T-cell (primary cell): ENCODE results near the gene TMEM30B. TPM values are rescaled to one million over a fixed set of nuclear protein-coding genes. Genes with fewer than 3 reads are reported as not detected.
A peak's percentile ranks its signal among the peaks of the same experiment; 100 is the strongest.

Experiments
- ATAC-seq, 4 experiments: fragments of 200-7000 bp in 3 of 4; fragments of 150-1000 bp in 1 of 4; cut with Tn5 transposase; replicated peaks in 1 of 4; 1 replicate in 3 of 4; 2 replicates in 1 of 4; pipeline ENCODE4 v1.10.0; 2021; ENCODE audit warnings: moderate library complexity in 3 of 4, mild to moderate bottlenecking in 2 of 4, moderate number of reproducible peaks in 1 of 4
- CTCF ChIA-PET, 2 donors: fragments of 300-600 bp; sonication (Branson Sonifier 250); formaldehyde crosslinking; loops; one replicate each; lab custom pipeline; 2022; ENCODE audit warnings: antibody characterized with exemption in 2 of 2; lab: Charles Lee
- POLR2A ChIA-PET, 2 donors: fragments of 300-600 bp; sonication (Branson Sonifier 250); formaldehyde crosslinking; loops; one replicate each; lab custom pipeline; 2022; ENCODE audit warnings: antibody characterized with exemption in 2 of 2; lab: Charles Lee
- DNase-seq, 35 experiments: peaks; one replicate each; pipeline versions ENCODE4 v3.0.0 to v3.0.0-alpha.2; 2013 to 2023
- H3K27ac ChIP-seq: one replicate; pipeline ENCODE4 v1.5.1; 2013; ENCODE audit warnings: low read length
- H3K27me3 ChIP-seq, 2 experiments: replicated peaks in 1 of 2; 1 replicate in 1 of 2; 2 replicates in 1 of 2; pipeline versions ENCODE4 v1.6.1 to v1.7.0; 2013; ENCODE audit warnings: low read length in 1 of 2, mixed read lengths in 1 of 2; ENCODE audit not compliant: control insufficient read depth in 2 of 2, insufficient read depth in 2 of 2; ENCODE audit errors: extremely low read depth in 1 of 2
- H3K36me3 ChIP-seq, 2 donors: 1 replicate in 1 of 2; 2 replicates in 1 of 2; pipeline versions ENCODE4 v1.6.1 to v1.7.0; 2013; ENCODE audit warnings: low read length in 1 of 2; ENCODE audit not compliant: control insufficient read depth in 2 of 2, insufficient read depth in 1 of 2; ENCODE audit errors: extremely low read depth in 1 of 2
- H3K4me1 ChIP-seq, 2 experiments: 1 replicate in 1 of 2; 2 replicates in 1 of 2; pipeline versions ENCODE4 v1.6.1 to v1.7.0; 2013; ENCODE audit warnings: low read length in 2 of 2, mixed read lengths in 1 of 2; ENCODE audit not compliant: insufficient read depth in 2 of 2, control insufficient read depth in 1 of 2; ENCODE audit errors: extremely low read depth in 1 of 2
- H3K4me3 ChIP-seq, 2 donors: 1 replicate in 1 of 2; 2 replicates in 1 of 2; pipeline versions ENCODE4 v1.5.1 to v1.7.0; 2013; ENCODE audit warnings: mild to moderate bottlenecking in 2 of 2, low read length in 1 of 2, moderate library complexity in 1 of 2; ENCODE audit not compliant: control insufficient read depth in 1 of 2; ENCODE audit errors: extremely low read depth in 1 of 2
- H3K9me3 ChIP-seq: 2 replicates; pipeline ENCODE4 v1.7.0; 2013
- H3K27ac Mint-ChIP-seq, 2 donors: one replicate each; pipeline ENCODE4 v1.8.0; 2020 to 2021; ENCODE audit warnings: mild to moderate bottlenecking in 2 of 2, mixed read lengths in 2 of 2
- H3K27me3 Mint-ChIP-seq, 2 donors: one replicate each; pipeline ENCODE4 v1.8.0; 2021 to 2022; ENCODE audit warnings: mixed read lengths in 2 of 2
- H3K36me3 Mint-ChIP-seq: one replicate; pipeline ENCODE4 v1.8.0; 2021; ENCODE audit warnings: mixed read lengths
- H3K4me1 Mint-ChIP-seq, 3 donors: one replicate each; pipeline ENCODE4 v1.8.0; 2020 to 2022; ENCODE audit warnings: mixed read lengths in 3 of 3, mild to moderate bottlenecking in 1 of 3
- H3K4me3 Mint-ChIP-seq, 3 donors: one replicate each; pipeline ENCODE4 v1.8.0; 2020 to 2022; ENCODE audit warnings: mild to moderate bottlenecking in 3 of 3, mixed read lengths in 3 of 3, moderate library complexity in 3 of 3
- H3K9me3 Mint-ChIP-seq, 3 donors: one replicate each; pipeline ENCODE4 v1.8.0; 2020 to 2022; ENCODE audit warnings: mixed read lengths in 3 of 3
- WGBS: methylation state at CpG from one replicate; pipeline ENCODE4 v1.1.5; 2013; ENCODE audit warnings: missing lambda C conversion rate; ENCODE audit not compliant: insufficient coverage; 5-methylcytosine and 5-hydroxymethylcytosine counted together
- total RNA-seq, 35 experiments: library from RNA in 6 of 35; stranded (reverse) in 6 of 35; fragments of 120-200 nt in 1 of 35; gene quantifications; one replicate each; pipeline versions ENCODE4 v1.2.1 to v1.2.4 and lab custom pipeline; 2013 to 2026

TMEM30B gene
- total RNA-seq, 5 donors from 2014 or later (not counting 1 experiment from before 2014, with no cell fraction given) = 2.1 to 8.6 (median 2.9) TPM

GRCh38 chr14:61298824-61299223, 17.7 kb upstream of the TMEM30B start:
- no peaks in the 10 kb centered on the region for H3K27me3 ChIP-seq
- Mint-ChIP-seq H3K27me3 (no peaks in the 10 kb centered on the region), H3K36me3 (peaks cover 12% of the 10 kb centered on the region), H3K4me3 (no peak overlapping the region), H3K27ac (peak overlapping the region; percentile 60 to 85), H3K9me3 (peaks cover 0 to 6% (median 0%) of the 10 kb centered on the region in 3 donors), H3K4me1 (peaks cover 50 to 54% (median 50%) of the 10 kb centered on the region in 3 donors)
- no peaks in the 10 kb centered on the region for H3K36me3 ChIP-seq
- WGBS = no CpG with 5 or more reads among the region's 3 CpGs
- peaks cover 25 to 29% of the 10 kb centered on the region in 2 experiments for H3K4me1 ChIP-seq
- no peak for ATAC-seq
- H3K9me3 ChIP-seq = no peaks in the 10 kb centered on the region
- ChIA-PET POLR2A (interaction anchor here (0.5 to 1.2 kb wide), 3 partner anchors 10 to 134 kb away, joined by 3 read pairs; no protein-coding TSS in a partner anchor), CTCF (interaction anchor here in 1 of 2 donors (1.1 to 1.3 kb wide), 4 partner anchors 30 to 445 kb away, joined by 3 read pairs; no protein-coding TSS in a partner anchor)
- peak in 3 of 35 experiments; percentile 18 to 54 (median 26) for DNase-seq
- no peak overlapping the region for H3K4me3 ChIP-seq
- no peak overlapping the region for H3K27ac ChIP-seq

- H3K9me3 ChIP-seq = no peaks in the 10 kb centered on the region
- Mint-ChIP-seq H3K36me3 (peaks cover 10% of the 10 kb centered on the region), H3K27me3 (no peaks in the 10 kb centered on the region), H3K4me3 (no peak overlapping the region), H3K27ac (peak overlapping the region; percentile 60 to 78), H3K9me3 (peaks cover 0 to 6% (median 0%) of the 10 kb centered on the region in 3 donors), H3K4me1 (peaks cover 50 to 54% (median 50%) of the 10 kb centered on the region in 3 donors)
- DNase-seq (no peak), ATAC-seq (no peak)
- ChIA-PET CTCF (interaction anchor here (0.6 to 1.5 kb wide), 4 partner anchors 143 to 223 kb away, joined by 3 to 6 read pairs (median 3); no protein-coding TSS in a partner anchor), POLR2A (no interaction called here)
- no peaks in the 10 kb centered on the region for H3K36me3 ChIP-seq
- H3K27me3 ChIP-seq = no peaks in the 10 kb centered on the region
- peaks cover 25 to 29% of the 10 kb centered on the region in 2 experiments for H3K4me1 ChIP-seq
- WGBS = 100% methylated on average over 3 of the region's 6 CpGs
- H3K27ac ChIP-seq = no peak overlapping the region
- no peak overlapping the region for H3K4me3 ChIP-seq
These were observed 16.4 kb upstream of the TMEM30B start for GRCh38 chr14:61297581-61297980.

- no peaks in the 10 kb centered on the region for H3K27me3 Mint-ChIP-seq
- POLR2A ChIA-PET = interaction anchor here in 1 of 2 donors (1.3 kb wide), 1 partner anchor 104 kb away, joined by 5 read pairs; no protein-coding TSS in a partner anchor
- H3K36me3 Mint-ChIP-seq = peaks cover 4% of the 10 kb centered on the region
- ATAC-seq (peak; percentile 61 to 80 (median 71)), DNase-seq (peak in 6 of 35 experiments; percentile 16 to 79 (median 28))
- no peak overlapping the region for H3K4me3 ChIP-seq
- H3K27me3 ChIP-seq = no peaks in the 10 kb centered on the region
- CTCF ChIA-PET = interaction anchor here (0.5 to 1.7 kb wide), 17 partner anchors 11 to 541 kb away, joined by 3 to 6 read pairs (median 3); no protein-coding TSS in a partner anchor
- H3K4me3 Mint-ChIP-seq = no peak overlapping the region
- no peaks in the 10 kb centered on the region for H3K9me3 ChIP-seq
- peaks cover 50 to 54% (median 50%) of the 10 kb centered on the region in 3 donors for H3K4me1 Mint-ChIP-seq
- H3K27ac ChIP-seq = no peak overlapping the region
- H3K36me3 ChIP-seq = no peaks in the 10 kb centered on the region
- WGBS = no CpG with 5 or more reads among the region's 2 CpGs
- H3K27ac Mint-ChIP-seq = peak overlapping the region; percentile 60 to 78
- peaks cover 25 to 29% of the 10 kb centered on the region in 2 experiments for H3K4me1 ChIP-seq
- peaks cover 0 to 6% (median 0%) of the 10 kb centered on the region in 3 donors for H3K9me3 Mint-ChIP-seq
These were observed 15.8 kb upstream of the TMEM30B start for GRCh38 chr14:61296719-61297502.

DNA sequence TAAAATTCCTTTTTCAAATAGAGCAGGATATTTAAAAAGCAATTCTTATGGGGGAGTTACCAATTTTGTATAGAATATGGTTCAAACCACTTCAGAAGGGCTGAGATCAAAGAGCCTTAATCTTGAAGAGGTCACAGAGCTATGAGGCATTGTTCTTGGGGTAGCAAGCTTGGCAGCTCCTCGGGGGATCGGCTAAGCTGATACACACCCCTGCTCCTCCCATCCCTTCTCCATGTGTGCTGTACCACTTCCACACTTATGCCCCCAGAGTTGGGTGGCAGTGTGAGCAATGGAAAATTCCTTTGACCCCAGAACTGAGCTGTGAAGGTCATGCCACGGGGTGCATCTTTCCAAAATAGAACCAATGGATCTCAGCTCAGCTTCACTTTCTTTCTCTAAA, 15.0 kb upstream of the TMEM30B start:
- peak in 3 of 4 experiments; percentile 30 to 47 (median 31) for ATAC-seq
- no peak for DNase-seq
- CTCF ChIA-PET = interaction anchor here (0.5 to 1.7 kb wide), 18 partner anchors 10 to 542 kb away, joined by 3 to 6 read pairs (median 3); no protein-coding TSS in a partner anchor

GRCh38 chr14:61290701-61291100, 9.6 kb upstream of the TMEM30B start:
- Histone ChIP-seq H3K4me1 (no peaks in the 10 kb centered on the region), H3K4me3 (no peak overlapping the region), H3K27me3 (no peaks in the 10 kb centered on the region), H3K9me3 (no peaks in the 10 kb centered on the region), H3K27ac (no peak overlapping the region), H3K36me3 (no peaks in the 10 kb centered on the region)
- peaks cover 6 to 11% (median 8%) of the 10 kb centered on the region in 3 donors for H3K4me1 Mint-ChIP-seq
- no peaks in the 10 kb centered on the region for H3K36me3 Mint-ChIP-seq
- 60% methylated on average over 1 of the region's 1 CpG for WGBS
- no peaks in the 10 kb centered on the region for H3K9me3 Mint-ChIP-seq
- H3K27me3 Mint-ChIP-seq = no peaks in the 10 kb centered on the region
- POLR2A ChIA-PET = interaction anchor here in 1 of 2 donors (0.6 to 0.7 kb wide), 3 partner anchors 18 to 280 kb away, joined by 5 to 7 read pairs (median 6); no protein-coding TSS in a partner anchor
- DNase-seq (no peak), ATAC-seq (no peak)
- no peak overlapping the region for H3K4me3 Mint-ChIP-seq
- H3K27ac Mint-ChIP-seq = no peak overlapping the region
- CTCF ChIA-PET = interaction anchor here (0.5 to 0.7 kb wide), 4 partner anchors 16 to 1036 kb away, joined by 3 to 4 read pairs (median 3); no protein-coding TSS in a partner anchor

More for the DNA sequence above, 15.0 kb upstream of the TMEM30B start:
- Histone ChIP-seq H3K27ac (no peak overlapping the region), H3K27me3 (no peaks in the 10 kb centered on the region), H3K9me3 (no peaks in the 10 kb centered on the region), H3K4me1 (peaks cover 25 to 29% of the 10 kb centered on the region in 2 experiments), H3K4me3 (no peak overlapping the region), H3K36me3 (no peaks in the 10 kb centered on the region)
- Mint-ChIP-seq H3K27ac (no peak overlapping the region), H3K4me3 (no peak overlapping the region), H3K4me1 (peaks cover 50 to 53% (median 50%) of the 10 kb centered on the region in 3 donors), H3K9me3 (peaks cover 0 to 6% (median 0%) of the 10 kb centered on the region in 3 donors), H3K36me3 (peaks cover 3% of the 10 kb centered on the region), H3K27me3 (no peaks in the 10 kb centered on the region)
- POLR2A ChIA-PET = interaction anchor here in 1 of 2 donors (1.3 kb wide), 1 partner anchor 105 kb away, joined by 5 read pairs; no protein-coding TSS in a partner anchor
- WGBS = no CpG with 5 or more reads among the region's 3 CpGs

GRCh38 chr14:61288720-61289119, 7.6 kb upstream of the TMEM30B start:
- H3K27ac Mint-ChIP-seq = no peak overlapping the region
- H3K27me3 ChIP-seq = peaks cover 0 to under 1% of the 10 kb centered on the region in 2 experiments
- H3K4me3 ChIP-seq = no peak overlapping the region
- H3K36me3 Mint-ChIP-seq = no peaks in the 10 kb centered on the region
- POLR2A ChIA-PET = interaction anchor here in 1 of 2 donors (1.1 kb wide), 1 partner anchor 11 kb away, joined by 3 read pairs; no protein-coding TSS in a partner anchor
- peaks cover 13 to 23% (median 18%) of the 10 kb centered on the region in 3 donors for H3K4me1 Mint-ChIP-seq
- no peaks in the 10 kb centered on the region for H3K9me3 ChIP-seq
- DNase-seq (no peak), ATAC-seq (no peak)
- no peaks in the 10 kb centered on the region for H3K27me3 Mint-ChIP-seq
- WGBS = 71% methylated on average over 1 of the region's 3 CpGs
- CTCF ChIA-PET = interaction anchor here (0.6 to 1.4 kb wide), 4 partner anchors 19 to 549 kb away, joined by 3 to 4 read pairs (median 4); no protein-coding TSS in a partner anchor
- no peaks in the 10 kb centered on the region for H3K36me3 ChIP-seq
- no peak overlapping the region for H3K4me3 Mint-ChIP-seq
- no peak overlapping the region for H3K27ac ChIP-seq
- H3K4me1 ChIP-seq = no peaks in the 10 kb centered on the region
- no peaks in the 10 kb centered on the region for H3K9me3 Mint-ChIP-seq
